ENCODE results near the gene COL17A1.

The COL17A1 gene

GRCh38 chr10:104053201-104053600, 32.5 kb downstream of the COL17A1 start:
- DNase-seq (ENCODE audit: low read depth in 2 of 2): no peak

DNA sequence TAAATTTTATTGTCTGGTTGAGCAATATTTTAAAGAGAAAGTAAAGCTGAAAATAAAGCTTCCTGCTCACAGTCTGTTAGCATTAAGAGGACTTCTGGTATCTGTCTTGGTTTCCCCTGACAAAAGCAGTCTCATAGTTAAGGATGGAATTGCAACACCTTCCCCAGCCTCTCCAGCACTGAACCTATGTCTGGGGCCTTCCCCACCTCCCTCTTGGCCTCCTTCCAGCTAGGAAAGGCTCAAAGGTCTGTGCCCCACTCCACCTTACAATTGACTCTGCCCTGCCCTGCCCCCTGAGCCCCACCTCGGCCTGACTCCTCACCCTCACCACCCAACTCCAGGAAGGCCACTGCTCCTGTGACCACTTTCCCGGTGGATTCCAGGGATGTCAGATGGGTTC, 33.2 kb downstream of the COL17A1 start:
- DNase-seq (ENCODE audit: low read depth in 2 of 2): no peak

- no peak for DNase-seq (ENCODE audit: low read depth in 2 of 2)
Measured at GRCh38 chr10:104049504-104050250, 36.0 kb downstream of the COL17A1 start.

DNA sequence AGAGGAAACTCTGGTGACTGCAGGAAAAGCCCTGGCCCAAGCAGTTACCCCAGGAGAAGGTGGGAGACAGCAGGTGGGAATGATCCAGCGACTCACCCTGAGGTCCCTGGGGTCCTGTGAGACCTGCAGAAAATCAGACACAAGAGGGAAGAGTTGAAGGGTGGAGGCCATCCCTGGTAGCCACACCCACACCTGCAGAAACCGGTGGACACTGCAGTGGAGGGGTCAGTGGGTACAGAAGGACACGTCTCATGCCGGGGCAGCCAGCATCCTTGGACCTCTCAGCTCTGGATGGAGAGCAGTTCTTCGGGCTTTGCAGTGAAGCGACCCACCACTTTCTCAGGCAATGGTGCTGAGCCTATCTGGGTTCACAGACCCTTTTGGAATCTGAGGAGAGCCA, 39.0 kb downstream of the COL17A1 start:
- DNase-seq (ENCODE audit: low read depth in 2 of 2): no peak

DNA sequence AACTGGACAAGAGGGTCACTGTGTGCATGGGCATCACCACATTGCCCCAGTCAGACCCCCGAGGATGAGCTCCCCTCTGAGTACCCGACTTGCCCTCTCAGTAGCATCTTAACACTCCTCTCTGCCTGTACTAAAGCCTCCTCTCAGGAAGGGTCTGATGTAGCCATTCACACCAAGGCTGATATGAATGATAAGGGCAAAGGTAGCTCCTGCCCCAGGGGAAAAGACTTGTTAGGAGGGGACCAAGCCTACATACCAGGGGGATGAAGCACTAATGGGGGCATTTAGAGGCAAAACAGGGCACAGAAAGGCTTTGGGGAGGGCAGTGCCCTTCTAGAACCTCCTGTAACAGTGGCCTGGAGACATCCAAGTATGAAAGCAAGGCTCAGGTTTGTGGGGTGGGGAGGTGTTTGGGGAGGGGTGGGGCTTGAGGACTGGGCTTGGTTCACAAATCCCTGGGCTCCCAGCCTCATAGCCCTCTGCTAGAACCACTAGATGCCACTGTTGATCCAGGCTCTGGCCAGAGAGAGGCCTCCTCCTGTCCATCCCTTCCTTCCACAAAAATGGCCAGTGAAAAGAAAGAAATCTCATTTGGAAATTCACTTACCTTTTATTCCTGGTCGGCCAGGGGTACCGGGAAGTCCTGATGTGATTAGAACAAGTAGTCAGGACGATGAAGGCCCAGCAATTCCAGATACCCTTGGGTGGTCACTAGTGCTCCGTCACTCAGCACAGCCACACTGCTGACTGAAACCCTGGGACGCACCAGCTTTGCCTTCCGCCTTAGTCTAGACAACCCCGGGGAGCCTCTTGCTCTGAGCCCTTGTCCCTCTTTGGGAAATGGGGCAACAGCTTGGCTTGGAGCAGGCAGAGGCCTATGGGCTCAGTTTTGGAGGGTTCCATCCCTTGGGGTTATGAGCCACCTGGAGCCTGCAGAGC, 40.3 kb downstream of the COL17A1 start:
- DNase-seq (ENCODE audit: low read depth in 2 of 2): peak; percentile 12 to 20

DNA sequence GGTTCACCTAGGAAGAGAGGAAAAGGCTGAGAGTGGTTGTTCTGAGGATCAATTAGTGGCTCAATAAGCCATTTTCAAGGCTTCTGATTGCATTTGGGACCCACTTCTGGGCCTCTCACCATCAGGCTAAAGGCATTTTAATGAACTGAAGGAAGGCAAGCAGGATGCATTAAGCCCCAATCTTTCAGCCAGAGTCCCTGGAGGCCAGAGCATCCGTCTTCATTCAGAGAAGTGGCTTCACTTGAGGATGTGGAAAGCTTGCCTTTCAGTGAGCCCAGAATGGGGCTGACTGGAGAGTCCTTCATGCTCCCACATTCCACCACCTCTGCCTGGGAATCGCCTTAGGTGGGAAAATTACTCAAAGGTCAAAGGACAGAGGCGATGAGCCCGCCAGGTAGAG, 41.8 kb downstream of the COL17A1 start:
- DNase-seq (ENCODE audit: low read depth in 2 of 2): no peak

DNA sequence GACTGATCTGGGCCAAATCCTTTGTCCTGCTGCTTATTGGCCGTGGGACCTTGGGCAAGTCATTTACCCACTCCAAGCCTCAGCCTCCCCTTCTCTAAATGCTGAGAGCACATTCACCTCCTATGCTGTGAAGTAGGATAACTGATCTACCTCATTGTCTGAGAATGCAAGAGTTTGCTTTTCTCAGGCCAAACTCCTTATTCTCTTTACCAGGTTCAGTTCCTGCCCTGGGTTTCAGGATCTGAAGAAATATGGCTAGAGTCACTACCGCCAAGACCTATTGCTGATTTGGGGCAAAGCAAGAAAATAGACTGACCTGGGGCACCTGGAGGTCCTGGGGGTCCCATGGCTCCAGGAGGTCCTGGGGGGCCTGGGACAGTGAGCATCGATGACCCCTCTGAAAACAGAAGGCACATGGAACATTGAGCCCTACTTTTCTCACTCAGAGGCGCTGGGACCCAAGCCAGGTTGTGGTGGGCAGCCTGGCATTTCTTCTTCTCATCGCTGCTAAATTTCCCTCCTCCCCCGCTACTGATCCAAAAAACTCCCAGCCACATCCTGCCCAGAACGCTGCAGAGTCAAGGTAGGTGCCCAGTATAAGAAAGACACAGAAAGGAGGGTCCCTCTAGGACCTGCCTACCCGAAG, 42.4 kb downstream of the COL17A1 start:
- DNase-seq (ENCODE audit: low read depth in 2 of 2): no peak

DNA sequence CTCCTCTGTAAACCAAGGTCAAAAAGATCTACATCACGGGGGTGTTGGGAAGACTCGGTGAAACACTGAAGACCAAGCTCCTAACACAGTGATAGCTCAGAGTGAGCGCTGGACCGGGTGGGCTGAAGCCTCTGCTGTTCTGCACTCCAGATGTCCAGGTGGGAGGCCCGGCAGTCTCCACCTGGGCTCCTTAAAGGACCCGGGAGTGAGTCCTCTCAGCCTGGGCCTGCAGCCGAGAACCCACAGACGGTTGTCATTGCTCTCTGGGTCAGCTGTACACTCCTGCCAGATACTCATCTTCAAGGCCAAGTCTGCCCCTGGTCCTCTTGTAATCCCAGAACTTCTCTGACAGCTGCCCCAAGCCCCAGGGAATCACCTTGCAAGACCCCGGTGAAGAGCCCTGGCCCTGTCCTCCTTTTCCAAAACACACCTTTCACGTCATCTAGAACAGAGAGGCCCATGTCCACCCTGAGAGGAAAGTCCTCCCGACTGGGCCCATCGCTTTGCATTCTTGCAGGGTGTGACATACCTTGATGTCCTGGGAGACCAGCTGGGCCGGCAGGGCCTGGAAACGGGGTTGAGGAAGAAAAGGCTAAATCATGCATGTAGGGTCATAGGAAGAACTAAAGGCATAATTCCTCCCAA, 43.7 kb downstream of the COL17A1 start:
- DNase-seq (ENCODE audit: low read depth in 2 of 2): no peak

- DNase-seq (ENCODE audit: low read depth in 2 of 2): no peak
Measured at GRCh38 chr10:104040862-104041789, 44.6 kb downstream of the COL17A1 start.

GRCh38 chr10:104040382-104040781, 45.3 kb downstream of the COL17A1 start:
- no peak for DNase-seq (ENCODE audit: low read depth in 2 of 2)

DNA sequence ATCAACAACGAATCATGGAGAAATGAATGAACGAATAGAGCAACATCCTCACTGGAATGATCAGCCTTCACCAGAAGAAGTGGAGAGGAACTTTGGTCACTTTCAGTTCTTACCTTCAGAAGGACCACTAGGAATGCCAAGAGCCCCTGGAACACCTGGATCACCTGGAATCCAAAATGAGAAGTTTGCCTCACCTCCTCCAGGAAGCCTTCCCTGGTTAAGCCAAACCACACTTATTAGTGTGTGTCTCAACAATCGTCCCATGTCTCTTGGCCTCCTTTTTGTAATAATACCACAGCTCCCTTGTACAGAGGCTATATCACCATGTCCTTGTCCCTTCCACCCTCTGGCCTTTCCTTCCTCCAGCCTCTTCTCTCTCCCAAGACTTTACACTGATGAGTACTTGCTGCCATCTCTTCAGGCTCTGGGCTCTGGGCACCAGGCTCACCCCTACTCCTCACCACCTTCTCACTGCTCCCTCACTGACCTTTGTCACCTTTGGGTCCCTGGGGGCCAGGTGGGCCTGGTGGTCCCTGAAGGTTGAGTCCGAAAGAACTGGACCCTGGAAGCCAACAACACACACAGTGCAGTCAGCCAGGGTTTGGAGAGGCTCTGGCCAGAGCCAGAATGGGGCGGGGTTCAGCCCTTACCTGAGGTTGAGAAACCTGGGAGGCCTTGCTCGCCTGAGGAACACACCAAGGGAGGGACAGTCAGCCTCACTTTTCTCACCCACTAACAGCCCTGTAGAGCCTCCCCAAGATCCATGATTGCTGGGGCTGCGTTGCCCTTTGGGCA, 46.5 kb downstream of the COL17A1 start:
- no peak for DNase-seq (ENCODE audit: low read depth in 2 of 2)

DNA sequence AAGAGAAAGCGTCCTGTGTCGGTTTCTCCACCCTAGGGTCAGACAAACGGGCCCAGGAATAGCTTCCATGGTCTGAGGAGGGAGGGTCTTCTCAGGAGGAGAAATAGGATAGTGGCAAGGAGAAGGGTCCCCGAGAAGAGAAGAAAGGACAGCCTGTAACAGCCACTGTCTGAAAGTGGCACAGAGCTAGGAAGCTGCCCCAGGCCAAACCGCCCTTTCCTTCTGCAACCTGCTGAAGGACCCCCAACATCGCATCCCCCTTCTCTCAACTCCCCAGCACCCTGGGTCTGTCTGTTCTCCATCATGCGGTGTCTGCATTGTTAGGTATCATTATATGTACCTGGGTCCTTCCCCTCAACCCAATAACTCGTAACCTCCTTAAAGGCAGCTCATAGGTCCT, 47.1 kb downstream of the COL17A1 start:
- DNase-seq (ENCODE audit: low read depth in 2 of 2): no peak

- no peak for DNase-seq (ENCODE audit: low read depth in 2 of 2)
Measured at GRCh38 chr10:104037261-104037951, 48.3 kb downstream of the COL17A1 start.

DNA sequence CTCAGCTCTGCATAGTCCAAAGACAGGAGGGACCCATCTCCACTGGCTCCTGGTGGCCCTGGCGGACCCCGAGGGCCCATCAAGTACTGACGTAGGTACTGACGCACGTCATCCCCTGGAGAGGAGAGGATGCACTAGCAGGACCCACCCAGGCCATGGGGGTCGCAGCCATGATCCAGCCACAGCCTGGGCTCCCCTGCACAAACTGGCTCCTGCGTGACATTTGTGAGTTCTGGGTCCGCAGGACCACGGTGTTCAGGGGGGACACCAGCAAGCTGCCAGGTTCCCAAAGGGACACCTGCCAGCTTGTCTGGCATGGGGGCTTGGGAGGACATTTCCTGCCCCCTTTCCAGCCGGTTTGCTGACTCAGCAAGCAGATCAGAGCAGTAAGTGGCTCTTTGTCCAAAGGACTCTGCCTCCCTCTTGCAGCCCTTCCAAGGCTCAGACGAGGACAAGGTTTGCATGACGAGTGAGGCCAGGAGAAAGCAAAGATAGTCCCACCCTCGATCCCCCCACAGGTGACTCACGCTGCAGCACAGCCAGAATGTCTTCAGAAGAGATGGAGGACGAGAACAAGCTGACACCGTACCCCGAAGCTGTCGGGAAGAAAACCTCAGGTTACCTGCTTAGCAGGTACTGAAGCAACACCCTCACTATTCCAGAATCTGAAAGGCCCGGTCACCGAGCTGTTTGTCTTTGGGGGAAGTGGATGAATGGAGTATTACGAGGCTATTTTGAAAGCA, 49.0 kb downstream of the COL17A1 start:
- no peak for DNase-seq (ENCODE audit: low read depth in 2 of 2)

DNA sequence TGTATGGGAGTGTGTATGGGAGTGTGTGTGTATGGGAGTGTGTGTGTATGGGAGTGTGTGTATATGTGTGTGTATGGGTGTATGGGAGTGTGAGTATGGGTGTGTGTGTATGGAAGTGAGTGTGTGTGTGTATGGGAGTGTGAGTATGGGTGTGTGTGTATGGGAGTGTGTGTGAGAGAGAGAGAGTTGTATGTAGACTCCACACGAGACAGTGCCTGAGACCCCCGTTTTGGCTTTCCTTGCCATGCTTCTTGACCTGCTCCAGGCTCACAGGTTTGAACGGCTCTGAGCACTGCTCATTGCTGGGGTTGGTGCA, 49.7 kb downstream of the COL17A1 start:
- no peak for DNase-seq (ENCODE audit: low read depth in 2 of 2)

DNA sequence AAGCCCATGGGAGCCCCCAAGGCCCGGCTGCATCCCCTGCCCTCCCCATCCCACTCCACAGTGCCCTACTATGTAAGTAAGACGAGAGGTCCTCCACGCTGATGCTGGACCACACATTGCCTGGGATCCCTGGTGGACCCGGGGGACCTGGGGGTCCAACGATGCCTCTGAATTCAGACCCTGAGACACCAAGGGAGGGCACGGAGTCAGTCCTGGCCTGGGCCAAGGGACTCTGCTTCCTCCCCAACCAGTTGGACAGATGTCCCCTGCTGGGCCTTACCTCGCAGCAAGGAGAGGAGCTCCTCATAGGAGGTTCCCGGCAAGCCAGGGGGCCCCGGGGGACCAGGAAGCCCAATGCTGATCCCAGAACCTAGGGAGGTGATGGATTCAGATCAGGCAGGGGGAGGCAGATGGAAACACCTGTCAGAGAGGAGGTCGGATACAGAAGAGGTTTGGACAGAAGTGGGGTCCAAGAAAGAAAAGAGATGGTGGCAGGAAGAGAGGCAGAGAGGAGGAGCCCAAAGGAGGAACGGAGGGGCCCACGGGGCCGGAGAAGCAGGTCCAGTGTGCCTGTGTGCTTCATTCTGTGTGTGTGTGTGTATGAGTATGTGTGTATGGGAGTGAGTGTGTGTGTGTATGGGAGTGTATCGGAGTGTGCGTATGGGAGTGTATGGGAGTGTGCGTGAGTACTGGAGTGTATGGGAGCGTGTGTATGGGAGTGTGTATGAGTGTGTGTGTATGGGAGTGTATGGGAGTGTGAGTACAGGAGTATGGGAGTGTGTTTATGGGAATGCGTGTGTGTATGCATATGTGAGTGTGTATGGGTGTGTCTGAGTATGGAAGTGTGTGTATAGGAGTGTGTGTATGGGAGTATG, 50.2 kb downstream of the COL17A1 start:
- no peak for DNase-seq (ENCODE audit: low read depth in 2 of 2)

DNA sequence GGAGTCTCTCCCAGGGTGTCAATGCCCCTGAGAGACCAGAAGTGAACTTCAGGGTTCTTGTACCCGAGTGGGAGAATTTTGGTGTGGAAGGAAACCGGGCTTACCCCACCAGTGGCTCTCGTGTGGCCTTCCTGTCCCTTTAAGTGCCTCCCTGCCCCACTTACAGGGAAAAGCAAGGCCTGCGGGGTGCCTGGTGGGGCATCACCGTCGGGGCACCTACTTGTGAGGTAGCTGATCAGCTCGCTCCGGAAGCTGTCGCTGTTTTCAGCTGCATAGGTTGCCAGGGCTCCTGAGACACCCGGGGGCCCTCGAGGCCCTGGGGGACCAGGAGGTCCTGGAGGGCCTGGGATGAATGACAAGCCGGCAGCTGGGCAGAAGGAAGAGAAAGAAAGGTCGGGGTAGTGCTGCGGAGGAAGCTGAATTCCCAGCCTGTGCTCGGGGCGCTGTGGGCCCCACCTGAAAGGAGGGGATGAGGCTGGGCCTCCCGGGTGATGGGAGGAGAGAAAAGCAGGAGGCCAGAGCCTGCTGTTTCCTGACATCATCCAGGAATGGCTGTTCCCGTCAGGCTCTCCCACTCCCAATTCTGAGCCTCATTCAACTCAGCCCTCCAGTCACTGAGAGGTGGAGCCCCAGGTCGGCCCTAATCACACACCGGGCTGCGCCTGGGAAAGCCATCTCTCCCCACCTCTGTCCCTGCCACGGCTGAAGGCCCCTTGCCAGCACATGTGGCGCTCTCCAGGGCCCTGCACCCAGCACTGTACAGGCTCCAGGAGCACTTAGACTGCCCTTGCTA, 51.1 kb downstream of the COL17A1 start:
- no peak for DNase-seq (ENCODE audit: low read depth in 2 of 2)

Data from fibroblast of skin of left biceps (primary cell).